Progenitor cell of endocrine pancreas (in vitro differentiated cells): ENCODE data around the gene MCTP1. TPM values are rescaled to one million over a fixed set of nuclear protein-coding genes. Genes with fewer than 3 reads are reported as not detected.

ENCODE experiments used
- DNase-seq: peaks from one replicate; pipeline ENCODE4 v3.0.0; 2021; ENCODE audit warnings: low spot score; ENCODE audit not compliant: unreplicated experiment
- H3K27ac Mint-ChIP-seq: 2 replicates; pipeline ENCODE4 v1.8.0; 2021; ENCODE audit warnings: mild to moderate bottlenecking, moderate library complexity, mixed read lengths
- H3K27me3 Mint-ChIP-seq: 2 replicates; pipeline ENCODE4 v1.8.0; 2021; ENCODE audit warnings: mixed read lengths
- H3K36me3 Mint-ChIP-seq: 2 replicates; pipeline ENCODE4 v1.8.0; 2022; ENCODE audit warnings: mixed read lengths; ENCODE audit not compliant: insufficient read depth
- H3K4me1 Mint-ChIP-seq: 2 replicates; pipeline ENCODE4 v1.8.0; 2021; ENCODE audit warnings: low read depth, mixed read lengths
- H3K4me3 Mint-ChIP-seq: 2 replicates; pipeline ENCODE4 v1.8.0; 2021; ENCODE audit warnings: low read depth, mild to moderate bottlenecking, moderate library complexity, mixed read lengths
- H3K9me3 Mint-ChIP-seq: 2 replicates; pipeline ENCODE4 v1.8.0; 2021; ENCODE audit warnings: low read depth, mixed read lengths
- CTCF ChIP-seq: fragments of 200-600 bp; sonication (generic); IDR thresholded peaks from one replicate; pipeline ENCODE4 v1.5.0; 2021; ENCODE audit warnings: antibody characterized with exemption, mild to moderate bottlenecking; ENCODE audit not compliant: unreplicated experiment
- total RNA-seq: library from RNA; stranded (reverse); gene quantifications from 2 replicates; pipeline ENCODE4 v1.2.1, GENCODE V29; 2021

Gene MCTP1
- total RNA-seq, 1 donor from 2014 or later = 1.7 TPM

- TF ChIP-seq CTCF = no peak
- DNase-seq = no peak
- H3K4me1 Mint-ChIP-seq = no peaks in the 10 kb centered on the region
- H3K4me3 Mint-ChIP-seq = no peak overlapping the region
- H3K9me3 Mint-ChIP-seq = peaks cover 12% of the 10 kb centered on the region
- no peaks in the 10 kb centered on the region for H3K36me3 Mint-ChIP-seq
- no peaks in the 10 kb centered on the region for H3K27me3 Mint-ChIP-seq
- H3K27ac Mint-ChIP-seq = no peak overlapping the region
Measured at GRCh38 chr5:95029569-95030366, 255.1 kb downstream of the MCTP1 start.

- TF ChIP-seq CTCF = no peak
- no peak for DNase-seq
- Mint-ChIP-seq H3K4me3 (no peak overlapping the region), H3K27me3 (no peaks in the 10 kb centered on the region), H3K27ac (no peak overlapping the region), H3K4me1 (no peaks in the 10 kb centered on the region), H3K36me3 (no peaks in the 10 kb centered on the region), H3K9me3 (no peaks in the 10 kb centered on the region)
Measured at GRCh38 chr5:95027775-95028174, 257.1 kb downstream of the MCTP1 start.

- no peak overlapping the region for H3K27ac Mint-ChIP-seq
- no peaks in the 10 kb centered on the region for H3K9me3 Mint-ChIP-seq
- DNase-seq = no peak
- no peaks in the 10 kb centered on the region for H3K4me1 Mint-ChIP-seq
- no peak for TF ChIP-seq CTCF
- H3K27me3 Mint-ChIP-seq = no peaks in the 10 kb centered on the region
- no peak overlapping the region for H3K4me3 Mint-ChIP-seq
- no peaks in the 10 kb centered on the region for H3K36me3 Mint-ChIP-seq
Measured at GRCh38 chr5:95027151-95027721, 257.7 kb downstream of the MCTP1 start.

GRCh38 chr5:95026718-95027117, 258.2 kb downstream of the MCTP1 start:
- DNase-seq = no peak
- no peak overlapping the region for H3K27ac Mint-ChIP-seq
- H3K27me3 Mint-ChIP-seq = no peaks in the 10 kb centered on the region
- H3K36me3 Mint-ChIP-seq = no peaks in the 10 kb centered on the region
- H3K4me3 Mint-ChIP-seq = no peak overlapping the region
- no peak for TF ChIP-seq CTCF
- H3K4me1 Mint-ChIP-seq = no peaks in the 10 kb centered on the region
- no peaks in the 10 kb centered on the region for H3K9me3 Mint-ChIP-seq

- no peaks in the 10 kb centered on the region for H3K4me1 Mint-ChIP-seq
- no peak overlapping the region for H3K27ac Mint-ChIP-seq
- H3K9me3 Mint-ChIP-seq = no peaks in the 10 kb centered on the region
Measured at GRCh38 chr5:95022967-95023695, 261.8 kb downstream of the MCTP1 start.

More at GRCh38 chr5:95022967-95023695, 261.8 kb downstream of the MCTP1 start:
- H3K36me3 Mint-ChIP-seq = no peaks in the 10 kb centered on the region
- TF ChIP-seq CTCF = no peak
- H3K27me3 Mint-ChIP-seq = no peaks in the 10 kb centered on the region
- DNase-seq = no peak
- H3K4me3 Mint-ChIP-seq = no peak overlapping the region
